ENCODE results near the gene ARMS2.

ARMS2 gene

DNA sequence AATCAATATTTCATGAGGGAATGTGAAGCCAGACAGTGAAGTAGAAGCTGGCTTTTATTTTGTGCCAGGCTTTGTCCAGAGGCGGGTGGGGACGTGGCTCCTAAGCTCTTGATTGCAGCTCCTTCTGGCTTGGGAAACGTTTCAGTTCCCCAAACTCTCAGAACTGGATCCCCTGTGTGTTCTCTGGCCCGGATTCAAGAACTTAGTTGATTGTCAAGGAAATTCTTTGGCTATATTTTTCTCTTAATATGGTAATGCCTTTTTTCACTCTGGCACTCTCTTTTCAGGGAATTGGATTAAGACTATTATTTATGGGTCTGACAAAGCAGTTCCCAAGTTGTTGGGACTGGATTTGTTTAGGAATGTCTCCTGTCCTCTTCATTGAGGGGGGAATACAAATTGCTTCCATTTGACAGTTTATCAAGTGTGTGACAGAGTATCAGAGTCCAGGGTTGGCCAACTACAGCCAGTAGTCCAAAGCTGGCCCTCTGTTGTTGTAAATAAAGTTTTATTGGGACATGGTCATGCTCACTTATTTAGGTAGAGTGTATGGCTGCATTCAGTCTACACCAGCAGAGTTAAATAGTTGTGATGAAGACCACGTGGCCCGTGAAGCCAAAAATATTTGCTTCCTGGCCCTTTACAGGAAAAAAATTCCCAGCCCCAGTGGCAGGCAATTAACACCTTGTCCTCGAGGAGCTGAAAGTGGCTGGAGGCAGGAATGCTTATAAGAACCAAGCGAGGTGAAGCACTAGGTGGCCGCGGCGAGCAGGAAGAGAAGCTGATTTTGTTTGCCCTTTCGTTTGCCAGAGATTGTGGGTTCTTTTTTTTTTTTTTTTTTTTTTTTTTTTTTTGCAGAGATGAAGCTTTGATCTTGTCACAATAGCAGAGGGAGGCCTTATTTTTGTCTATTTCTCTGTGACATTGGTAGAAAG lies 41.2 kb downstream of the ARMS2 start:
- DNase-seq = no peak

DNA sequence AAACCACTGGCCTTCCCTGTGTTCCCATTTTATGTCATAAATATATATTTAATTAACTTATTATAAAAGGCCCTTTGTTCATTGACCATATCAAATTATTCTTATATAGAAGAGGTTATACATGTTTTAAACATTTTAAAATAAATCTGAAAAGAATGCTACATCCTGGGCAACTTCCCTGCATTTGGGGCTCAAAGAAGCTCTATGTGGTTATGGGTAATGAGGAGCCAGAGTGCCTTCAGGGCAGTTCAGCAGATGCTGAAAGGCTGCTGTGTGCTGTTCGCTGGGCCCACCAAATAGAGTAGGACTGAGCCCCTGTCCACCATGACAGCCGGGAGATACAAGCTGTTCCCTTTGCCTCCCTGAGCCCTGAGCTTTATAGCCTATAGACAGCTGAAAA lies 42.8 kb downstream of the ARMS2 start:
- DNase-seq = no peak

DNA sequence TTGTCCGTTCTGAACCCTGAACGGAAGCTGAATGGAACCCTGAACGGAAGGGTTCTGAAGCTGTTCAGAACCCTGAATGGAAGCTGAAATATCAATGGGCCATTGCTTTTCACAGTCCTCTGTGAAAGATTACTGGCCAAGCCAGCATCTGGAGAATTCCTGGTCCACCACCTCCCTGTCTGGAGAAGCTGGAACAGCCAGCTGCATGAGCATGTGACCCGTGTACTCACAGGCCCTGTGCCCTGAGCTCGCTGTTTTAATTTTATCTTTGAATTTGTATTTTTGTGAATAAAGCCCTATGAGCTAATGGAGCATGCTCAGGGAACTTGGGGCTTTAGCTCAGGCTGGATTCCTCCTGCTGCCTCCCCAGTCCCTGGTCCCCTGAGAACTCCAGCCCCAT lies 44.1 kb downstream of the ARMS2 start:
- DNase-seq = no peak

DNA sequence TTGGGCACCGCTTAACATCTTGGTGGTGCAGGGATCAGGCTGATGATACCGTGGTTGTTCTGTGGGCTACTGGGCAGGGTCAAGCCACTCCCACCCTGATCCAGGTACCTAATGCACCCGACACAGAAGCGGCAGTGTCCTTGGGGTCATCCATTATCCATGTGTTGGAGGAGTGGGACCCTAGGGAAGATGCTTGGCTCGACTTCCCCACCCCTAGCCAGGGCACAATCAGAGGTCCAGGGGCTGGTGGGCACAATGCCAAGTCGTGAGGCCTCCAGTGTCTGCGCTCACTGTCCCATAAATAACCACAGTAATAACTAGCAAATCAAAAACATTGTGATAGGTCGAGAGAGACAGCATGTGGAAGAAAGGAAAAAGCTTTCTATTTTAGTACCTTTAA lies 44.6 kb downstream of the ARMS2 start:
- DNase-seq = no peak

DNA sequence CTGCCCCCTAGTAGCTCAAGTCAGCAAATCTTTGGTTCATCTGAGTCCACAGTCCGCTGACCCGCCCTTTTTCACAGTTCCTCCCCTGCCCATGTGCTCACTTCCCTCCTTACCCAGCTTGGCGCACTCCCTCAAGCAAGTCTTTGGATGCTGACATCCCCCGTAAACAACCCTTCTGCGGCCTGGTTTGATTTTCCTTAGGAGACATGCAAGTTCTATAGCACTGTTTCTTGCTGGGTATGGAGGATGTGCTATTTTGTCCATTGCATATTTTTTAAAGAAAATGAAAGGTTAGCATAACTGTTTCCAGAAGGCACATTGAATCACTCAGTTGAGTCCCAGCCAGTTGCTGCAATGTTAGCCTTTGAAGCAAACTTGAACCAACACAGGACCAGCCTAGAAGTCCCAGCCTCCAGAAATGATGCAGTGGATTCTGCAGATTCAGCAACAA lies 45.1 kb downstream of the ARMS2 start:
- DNase-seq = no peak

DNA sequence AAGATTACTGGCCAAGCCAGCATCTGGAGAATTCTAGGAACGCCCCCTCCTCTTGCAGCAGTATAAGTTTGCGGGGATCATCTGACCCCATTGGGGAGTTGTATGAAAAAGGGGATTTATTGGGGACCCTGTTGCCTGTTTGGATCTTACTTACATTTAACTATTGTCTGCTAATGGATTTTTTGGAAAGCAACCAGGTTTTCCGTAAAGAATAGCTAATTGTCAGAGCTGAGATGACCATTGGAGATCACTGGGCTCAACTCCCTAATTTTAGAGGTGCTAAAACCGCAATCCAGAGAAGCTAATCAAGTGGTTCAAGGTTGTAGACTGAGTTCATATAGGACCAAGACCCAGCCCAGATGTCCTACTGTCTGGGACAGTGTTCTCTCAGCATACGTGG lies 45.7 kb downstream of the ARMS2 start:
- DNase-seq = no peak

DNA sequence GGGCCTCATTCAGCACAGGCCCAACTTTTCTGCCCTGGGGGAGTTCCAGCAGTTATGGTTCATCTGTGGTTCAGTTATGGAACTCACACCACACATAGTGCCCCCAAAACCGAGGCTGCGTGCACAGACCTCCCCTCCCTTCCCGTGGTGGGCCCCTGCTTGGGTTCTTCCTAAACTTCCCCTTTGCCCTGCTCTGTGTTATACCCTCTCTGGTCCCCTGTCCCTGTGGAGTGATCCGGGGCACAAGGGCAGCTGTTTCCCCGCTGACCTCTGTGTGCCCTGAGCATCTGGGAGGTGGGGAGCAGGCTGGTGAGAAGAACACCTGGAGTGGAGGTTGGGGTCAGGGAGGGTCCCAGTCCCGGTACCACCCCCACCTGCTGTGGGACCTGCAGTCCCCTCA lies 46.3 kb downstream of the ARMS2 start:
- DNase-seq = no peak

DNA sequence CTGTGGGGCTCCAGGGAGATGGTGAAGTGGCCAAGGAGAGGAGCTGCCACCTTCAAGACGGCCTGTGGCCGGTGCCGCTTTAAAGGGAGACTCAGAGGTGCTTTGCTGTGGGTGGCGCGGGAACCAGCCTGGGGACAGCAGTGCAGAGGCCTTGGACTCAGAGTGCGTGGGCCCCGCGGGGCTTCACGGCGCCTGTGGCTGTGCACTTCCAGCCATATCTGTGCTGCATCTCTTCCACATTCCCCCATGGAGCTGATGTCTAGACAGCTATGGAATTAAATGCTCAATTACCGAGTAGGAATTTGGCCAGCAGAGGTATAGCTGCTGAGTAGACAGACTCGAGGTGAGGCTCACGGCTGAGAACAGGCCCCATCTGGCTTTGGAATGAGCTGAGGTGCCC lies 48.6 kb downstream of the ARMS2 start:
- DNase-seq = no peak

DNA sequence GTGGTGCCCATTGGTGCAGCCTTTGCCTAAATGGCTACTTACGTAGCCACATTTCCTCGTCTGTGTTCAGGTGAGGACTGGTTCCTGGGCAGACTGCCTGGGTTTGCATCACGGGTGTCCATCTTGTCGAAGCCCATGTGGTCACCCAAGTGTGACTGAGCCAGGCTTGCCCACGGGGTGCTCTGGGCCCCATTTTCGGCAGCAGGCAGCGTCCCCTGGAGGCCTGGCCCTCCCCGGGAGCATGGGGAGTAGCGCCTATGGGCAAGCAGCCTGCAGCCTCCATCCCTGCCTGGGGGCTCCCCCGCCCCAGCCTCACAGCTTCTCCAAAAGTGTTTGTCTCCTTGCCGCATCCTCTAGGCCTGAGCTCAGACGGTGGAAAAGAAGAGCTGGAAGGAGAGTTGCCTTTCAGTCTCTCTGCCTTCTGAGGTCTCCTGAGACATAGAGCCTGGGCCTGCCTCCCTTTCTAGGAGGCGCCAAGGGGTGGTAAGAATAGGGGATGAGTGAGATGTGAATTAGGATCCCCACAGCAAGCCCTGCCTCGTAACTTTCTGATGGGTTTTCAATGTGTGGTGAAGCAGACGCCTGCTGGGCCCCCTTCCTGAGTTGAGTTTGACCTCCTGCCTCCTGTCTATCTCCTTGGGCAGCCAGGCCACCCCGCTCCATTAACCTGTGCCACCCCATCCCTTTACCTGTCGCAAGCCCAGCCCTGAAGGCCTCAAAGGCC lies 49.6 kb downstream of the ARMS2 start:
- DNase-seq = no peak

DNA sequence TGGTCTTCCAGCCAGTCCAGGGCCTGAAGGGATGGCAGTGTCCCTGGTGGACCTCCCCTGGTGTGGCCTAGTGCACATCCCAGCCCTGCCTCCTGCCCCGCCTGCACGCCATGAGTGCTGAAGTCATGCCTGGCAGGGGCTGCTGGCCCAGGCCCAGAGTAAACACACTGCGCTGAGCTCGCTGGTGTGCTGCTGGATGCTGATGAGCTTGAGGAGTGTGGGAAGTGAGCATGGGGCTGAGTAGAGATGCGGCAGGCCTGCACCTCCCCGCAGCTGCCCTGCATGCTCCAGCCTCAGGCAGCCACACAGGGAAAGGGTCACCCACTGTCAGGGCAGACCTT lies 50.1 kb downstream of the ARMS2 start:
- DNase-seq = no peak

DNA sequence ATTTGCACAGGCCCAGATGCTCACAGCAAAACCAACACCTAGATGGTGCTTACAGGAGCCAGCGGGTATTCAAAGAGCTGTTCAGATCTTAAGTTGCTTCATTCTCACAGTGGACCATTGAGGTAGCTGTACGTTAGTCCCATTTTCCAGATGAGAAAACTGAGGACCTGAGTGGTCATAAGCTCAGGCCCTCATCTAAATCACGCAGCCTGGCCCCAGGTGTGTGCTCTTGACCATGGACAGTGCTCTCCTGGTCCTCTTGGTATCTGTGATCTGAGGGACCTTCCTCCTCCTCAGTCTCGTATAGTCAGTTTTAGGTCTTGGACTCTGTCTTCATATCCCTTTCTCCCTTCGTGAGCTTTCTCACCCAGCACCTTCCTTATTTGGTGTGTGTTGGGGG lies 50.6 kb downstream of the ARMS2 start:
- no peak for DNase-seq

DNA sequence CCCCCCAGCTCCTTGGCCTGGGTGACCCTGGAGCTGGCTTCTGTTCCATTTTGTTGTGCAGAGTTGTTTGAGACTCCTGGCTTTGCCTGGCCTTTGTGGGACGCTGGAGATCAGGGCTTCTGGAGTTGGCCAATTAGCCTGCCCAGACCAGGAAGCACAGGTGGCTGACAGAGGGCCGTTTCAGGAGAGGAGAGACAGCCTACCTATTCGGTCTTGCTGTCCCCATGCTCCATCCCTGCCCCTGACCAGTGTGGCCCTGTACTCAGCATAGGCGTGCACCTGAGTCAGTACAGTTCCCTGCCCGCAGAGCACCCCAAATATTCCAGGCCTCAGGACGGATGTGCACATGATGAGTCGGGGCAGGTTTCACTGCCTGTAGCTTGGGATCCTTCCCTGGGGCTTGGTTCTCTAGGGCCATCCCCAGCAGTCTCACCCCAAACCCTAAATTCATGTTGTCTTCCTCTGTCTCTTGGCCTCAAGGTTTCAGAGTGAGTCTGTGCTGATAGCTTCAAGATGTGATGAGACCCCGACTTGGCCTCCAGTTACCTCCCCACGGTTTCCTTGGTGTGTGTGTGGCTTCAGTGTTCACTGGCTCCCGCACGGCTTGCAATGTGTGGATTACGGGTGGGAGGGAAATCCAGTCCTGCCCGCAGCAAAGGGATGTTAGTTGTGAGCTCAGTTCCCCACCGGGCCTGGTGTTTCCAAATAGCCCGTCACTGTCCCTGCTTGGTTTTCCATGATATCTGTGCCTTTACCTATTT lies 51.6 kb downstream of the ARMS2 start:
- no peak for DNase-seq

Measured in Kasumi-1 (cell line).